Measurements from ENCODE around the gene COPS9. TPM values are rescaled to one million over a fixed set of nuclear protein-coding genes. Genes with fewer than 3 reads are reported as not detected.

Gene COPS9
- total RNA-seq, 4 donors from 2014 or later, result 65.4 to 243 (median 149) TPM

DNA sequence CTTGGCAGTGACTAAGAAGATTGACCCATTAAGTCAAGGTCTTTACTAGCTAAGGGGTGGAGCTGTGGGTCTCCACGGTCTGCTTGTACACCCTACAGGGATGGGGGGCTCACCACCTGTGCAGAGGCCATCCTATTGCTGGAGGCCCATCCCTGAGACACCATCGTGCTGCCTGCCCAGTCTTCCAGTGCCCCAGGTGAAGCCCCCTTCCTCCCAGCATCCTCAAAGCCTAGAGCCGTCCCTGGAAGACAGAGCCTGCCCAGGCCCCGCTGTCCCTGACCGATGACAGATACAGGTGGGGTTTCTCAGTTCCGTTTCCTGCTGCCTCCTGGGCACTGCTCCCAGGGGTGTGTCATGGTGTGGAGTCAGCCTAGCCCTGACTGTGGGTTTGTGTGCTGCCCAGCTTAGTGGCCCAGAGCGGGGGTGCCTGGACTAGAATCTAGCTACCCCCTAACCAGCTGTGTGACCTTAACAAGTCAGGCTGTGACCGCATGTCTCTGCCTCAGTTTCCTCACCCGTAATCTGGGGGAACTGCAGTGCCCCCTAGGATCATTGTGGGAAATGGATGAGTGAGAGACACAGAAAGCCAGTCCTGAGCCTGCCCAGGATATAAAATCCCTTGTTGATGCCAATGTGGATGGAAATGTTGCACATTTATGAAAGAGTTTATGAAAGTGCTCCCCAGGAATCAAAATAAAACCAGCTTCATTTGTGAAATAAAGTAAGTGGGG is 2.3 kb upstream of the COPS9 start:
- TF ChIP-seq, protein P1, sequence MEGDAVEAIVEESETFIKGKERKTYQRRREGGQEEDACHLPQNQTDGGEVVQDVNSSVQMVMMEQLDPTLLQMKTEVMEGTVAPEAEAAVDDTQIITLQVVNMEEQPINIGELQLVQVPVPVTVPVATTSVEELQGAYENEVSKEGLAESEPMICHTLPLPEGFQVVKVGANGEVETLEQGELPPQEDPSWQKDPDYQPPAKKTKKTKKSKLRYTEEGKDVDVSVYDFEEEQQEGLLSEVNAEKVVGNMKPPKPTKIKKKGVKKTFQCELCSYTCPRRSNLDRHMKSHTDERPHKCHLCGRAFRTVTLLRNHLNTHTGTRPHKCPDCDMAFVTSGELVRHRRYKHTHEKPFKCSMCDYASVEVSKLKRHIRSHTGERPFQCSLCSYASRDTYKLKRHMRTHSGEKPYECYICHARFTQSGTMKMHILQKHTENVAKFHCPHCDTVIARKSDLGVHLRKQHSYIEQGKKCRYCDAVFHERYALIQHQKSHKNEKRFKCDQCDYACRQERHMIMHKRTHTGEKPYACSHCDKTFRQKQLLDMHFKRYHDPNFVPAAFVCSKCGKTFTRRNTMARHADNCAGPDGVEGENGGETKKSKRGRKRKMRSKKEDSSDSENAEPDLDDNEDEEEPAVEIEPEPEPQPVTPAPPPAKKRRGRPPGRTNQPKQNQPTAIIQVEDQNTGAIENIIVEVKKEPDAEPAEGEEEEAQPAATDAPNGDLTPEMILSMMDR (IDR thresholded peaks at IDR 0.05; ENCODE audit: low read depth), result no peak

DNA sequence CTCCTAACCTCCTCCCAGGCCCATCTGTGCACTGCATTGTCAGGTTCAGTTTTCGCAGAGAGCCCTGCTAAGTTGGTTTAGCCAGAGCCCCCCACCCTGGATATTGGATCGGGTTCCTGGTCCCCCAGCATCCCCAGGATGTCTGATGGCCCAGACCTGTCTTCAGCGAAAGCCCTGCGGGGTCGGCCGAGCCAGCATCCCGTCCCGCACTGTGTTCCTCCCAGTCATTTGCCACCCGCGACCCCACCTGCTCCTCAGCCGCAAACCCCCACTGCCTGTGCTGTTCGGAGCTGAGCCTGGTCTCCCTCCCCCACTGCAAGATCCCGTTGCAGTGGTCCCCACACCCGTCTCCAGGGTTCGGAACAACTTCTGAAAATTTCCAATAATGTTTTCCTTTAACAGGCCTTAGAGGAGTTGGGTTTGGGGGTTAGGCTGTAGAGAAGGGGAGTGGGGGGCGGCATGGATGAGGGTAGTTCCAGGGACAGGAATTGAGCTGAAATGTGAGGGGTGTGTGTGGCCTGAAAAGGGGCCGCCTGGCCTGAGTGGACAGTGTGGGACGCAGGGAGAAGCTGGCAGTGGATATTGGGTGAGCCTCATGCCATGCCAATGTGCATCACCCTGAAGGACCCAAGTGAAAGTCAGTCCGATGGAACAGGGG is 1.6 kb upstream of the COPS9 start:
- TF ChIP-seq, protein P1 (IDR thresholded peaks at IDR 0.05; ENCODE audit: low read depth), result no peak

DNA sequence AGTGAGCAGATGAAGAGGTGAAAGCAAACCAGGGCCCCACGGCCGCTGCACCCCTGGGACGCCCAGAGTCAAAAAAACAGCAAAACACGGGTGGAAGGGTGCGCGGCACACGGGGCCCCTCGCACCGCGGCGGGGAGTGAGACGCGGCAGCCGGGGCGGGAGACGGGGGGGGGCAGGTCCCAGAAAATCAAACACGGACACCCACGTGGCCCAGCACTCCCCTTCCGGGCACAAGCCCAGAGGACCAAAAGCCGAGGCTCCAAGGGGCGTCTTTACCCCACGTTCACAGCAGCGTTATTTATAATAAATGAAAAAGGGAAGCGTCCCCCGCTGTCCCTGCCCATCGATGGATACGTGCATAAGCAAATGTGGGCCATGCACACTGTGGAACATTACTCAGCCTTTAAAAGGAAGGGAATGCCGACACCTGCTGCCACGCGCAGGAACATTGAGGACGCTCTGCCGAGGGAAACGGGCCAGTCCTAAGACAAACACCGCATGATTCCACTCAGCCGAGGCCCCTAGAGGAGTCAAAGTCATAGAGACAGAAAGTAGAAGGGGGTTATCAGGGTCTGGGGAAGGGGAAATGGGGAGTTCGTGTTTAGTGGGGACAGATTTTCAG is 677 bp upstream of the COPS9 start:
- TF ChIP-seq, protein P1 (IDR thresholded peaks at IDR 0.05; ENCODE audit: low read depth), result no peak

DNA sequence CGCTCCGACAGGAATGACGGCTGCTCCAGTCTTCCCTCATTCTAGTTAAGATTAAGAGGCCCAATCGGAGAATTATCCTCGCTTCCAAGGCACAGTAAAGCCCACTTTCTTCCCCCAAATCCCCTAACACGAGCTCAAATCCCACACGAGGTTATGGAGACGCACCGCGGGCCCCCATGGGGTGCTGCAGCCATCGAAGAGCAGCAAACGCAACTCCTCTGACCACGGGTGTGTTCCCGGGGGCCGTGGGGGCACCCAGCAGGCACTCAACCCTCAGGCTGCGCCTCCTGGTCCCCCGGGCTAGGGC is 446 bp downstream of the COPS9 start:
- TF ChIP-seq, protein P1 (IDR thresholded peaks at IDR 0.05; ENCODE audit: low read depth), result no peak

- TF ChIP-seq, protein P1 (IDR thresholded peaks at IDR 0.05; ENCODE audit: low read depth), result no peak
Observed at GRCh38 chr2:240134956-240135520, 1.1 kb downstream of the COPS9 start.

- TF ChIP-seq, protein P1 (IDR thresholded peaks at IDR 0.05; ENCODE audit: low read depth), result no peak
Observed at GRCh38 chr2:240134466-240134865, 1.6 kb downstream of the COPS9 start.

DNA sequence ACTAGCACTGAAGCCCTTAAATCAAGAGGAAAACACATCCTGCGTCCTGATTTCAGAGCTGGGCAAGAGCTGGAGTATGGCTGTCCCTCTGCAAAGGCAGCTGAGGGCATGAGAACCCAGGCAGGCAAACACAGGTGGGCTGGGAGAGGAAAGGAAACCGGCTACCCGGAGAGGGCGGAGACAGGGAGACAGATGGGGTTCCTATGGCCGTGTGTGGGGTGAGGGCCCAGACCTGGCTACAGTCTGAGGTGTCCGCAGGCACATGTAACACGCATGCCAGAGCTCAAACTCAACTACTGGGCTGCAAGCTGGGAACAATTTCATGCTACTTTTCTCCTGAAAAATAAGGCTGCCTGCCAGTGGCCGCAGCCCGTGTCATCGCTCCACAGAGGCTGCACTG is 2.7 kb downstream of the COPS9 start:
- TF ChIP-seq, protein P1 (IDR thresholded peaks at IDR 0.05; ENCODE audit: low read depth), result no peak

All from subcutaneous adipose tissue (tissue), 4 donors.